ENCODE measurements around the gene VAMP2.

DNA sequence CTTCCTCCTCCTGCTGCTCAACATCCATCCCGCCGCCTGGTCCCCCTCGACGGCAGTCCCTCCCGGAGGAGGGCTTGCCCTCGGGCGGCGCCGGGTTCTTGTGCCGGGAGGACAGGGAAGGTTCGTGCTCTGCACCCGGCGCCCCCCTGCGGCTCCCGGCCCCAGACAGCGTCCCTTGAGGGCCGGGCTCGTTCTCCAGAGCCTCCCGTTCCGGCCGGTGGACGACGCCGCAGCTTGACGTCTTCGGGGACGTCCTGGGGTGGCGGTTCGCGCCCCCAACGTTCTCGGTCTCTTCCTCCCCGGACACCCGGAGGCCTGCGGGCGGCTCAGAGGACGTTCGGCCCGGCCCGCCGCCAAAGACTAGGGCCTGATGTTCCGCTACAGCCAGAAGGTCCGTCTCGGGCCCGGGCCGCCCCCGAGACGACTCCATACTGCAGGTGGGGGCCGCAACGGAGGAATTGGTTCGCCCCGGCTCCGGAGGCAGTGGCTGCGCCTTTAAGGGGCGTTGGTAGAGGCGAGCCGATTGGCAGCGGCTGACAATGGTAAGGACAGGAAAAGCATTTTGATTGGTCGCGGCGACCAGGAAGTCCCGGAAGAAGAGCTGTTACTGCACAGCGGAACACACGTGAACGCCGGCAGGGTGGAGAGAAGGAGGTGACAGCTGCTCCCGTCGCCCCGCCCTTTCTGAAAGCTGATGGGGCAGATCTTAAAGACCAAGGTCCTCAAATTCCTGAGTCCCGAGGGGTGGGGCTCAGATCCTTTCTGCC, 27.1 kb upstream of the VAMP2 start, which contains the start of gene BORCS6:
- TF ChIP-seq, protein P1, sequence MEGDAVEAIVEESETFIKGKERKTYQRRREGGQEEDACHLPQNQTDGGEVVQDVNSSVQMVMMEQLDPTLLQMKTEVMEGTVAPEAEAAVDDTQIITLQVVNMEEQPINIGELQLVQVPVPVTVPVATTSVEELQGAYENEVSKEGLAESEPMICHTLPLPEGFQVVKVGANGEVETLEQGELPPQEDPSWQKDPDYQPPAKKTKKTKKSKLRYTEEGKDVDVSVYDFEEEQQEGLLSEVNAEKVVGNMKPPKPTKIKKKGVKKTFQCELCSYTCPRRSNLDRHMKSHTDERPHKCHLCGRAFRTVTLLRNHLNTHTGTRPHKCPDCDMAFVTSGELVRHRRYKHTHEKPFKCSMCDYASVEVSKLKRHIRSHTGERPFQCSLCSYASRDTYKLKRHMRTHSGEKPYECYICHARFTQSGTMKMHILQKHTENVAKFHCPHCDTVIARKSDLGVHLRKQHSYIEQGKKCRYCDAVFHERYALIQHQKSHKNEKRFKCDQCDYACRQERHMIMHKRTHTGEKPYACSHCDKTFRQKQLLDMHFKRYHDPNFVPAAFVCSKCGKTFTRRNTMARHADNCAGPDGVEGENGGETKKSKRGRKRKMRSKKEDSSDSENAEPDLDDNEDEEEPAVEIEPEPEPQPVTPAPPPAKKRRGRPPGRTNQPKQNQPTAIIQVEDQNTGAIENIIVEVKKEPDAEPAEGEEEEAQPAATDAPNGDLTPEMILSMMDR (IDR thresholded peaks at IDR 0.05; ENCODE audit: low read depth, low read length, poor library complexity, severe bottlenecking), result peak; percentile 39
- no peak for TF ChIP-seq EZH2phosphoT487 (IDR thresholded peaks at IDR 0.05; ENCODE audit: borderline replicate concordance, low read length)
